Breast epithelium (tissue), 4 donors: ENCODE data around the gene TMEM214. TPM values are rescaled to one million over a fixed set of nuclear protein-coding genes. Genes with fewer than 3 reads are reported as not detected.

Experiments
- DNase-seq, 2 donors: peaks; one replicate each; pipeline ENCODE4 v3.0.0-alpha.2; 2019; ENCODE audit warnings: low spot score in 2 of 2
- H3K27ac ChIP-seq, 2 donors: fragments of 200-600 bp; sonication (generic) in 1 of 2; one replicate each; pipeline ENCODE4 v1.5.1; 2016 to 2019; ENCODE audit warnings: mild to moderate bottlenecking in 1 of 2
- H3K27me3 ChIP-seq, 2 donors: fragments of 200-600 bp; sonication (generic) in 1 of 2; one replicate each; pipeline versions ENCODE4 v1.5.1 to v1.6.0; 2017 to 2019; ENCODE audit warnings: control low read depth in 1 of 2, mild to moderate bottlenecking in 1 of 2
- H3K36me3 ChIP-seq: fragments of 200-600 bp; one replicate; pipeline ENCODE4 v1.5.1; 2019
- H3K4me1 ChIP-seq, 2 donors: fragments of 200-600 bp; sonication (generic); one replicate each; pipeline ENCODE4 v1.5.1; 2016 to 2019; ENCODE audit warnings: control low read depth in 1 of 2
- H3K4me3 ChIP-seq, 3 donors: fragments of 200-600 bp; sonication (generic); 1 replicate in 2 of 3; 2 replicates in 1 of 3; pipeline ENCODE4 v1.5.1; 2016 to 2019; ENCODE audit warnings: mild to moderate bottlenecking in 3 of 3, moderate library complexity in 2 of 3
- H3K9me3 ChIP-seq, 2 donors: fragments of 200-600 bp; sonication (generic) in 1 of 2; one replicate each; pipeline ENCODE4 v1.5.1; 2016 to 2019; ENCODE audit warnings: control low read depth in 1 of 2
- POLR2A ChIP-seq: fragments of 450-650 bp; IDR thresholded peaks from one replicate; pipeline ENCODE4 v1.6.1; 2016; ENCODE audit warnings: antibody characterized with exemption, mild to moderate bottlenecking, moderate library complexity
- POLR2AphosphoS5 ChIP-seq, 3 donors: sonication (generic); formaldehyde crosslinking; IDR thresholded peaks; one replicate each; pipeline ENCODE4 v1.6.1; 2017; ENCODE audit warnings: antibody characterized with exemption in 3 of 3
- intact Hi-C: fragments of 100-400 bp; cut with DNase I; formaldehyde crosslinking; loops from one replicate; pipeline ENCODE4 v1.15.1; 2023; ENCODE audit warnings: low total_unique reads
- total RNA-seq, 3 donors: library from RNA; depleted of rRNA; stranded (reverse); fragments of >200 nt; gene quantifications; one replicate each; pipeline ENCODE4 v1.1.0, GENCODE V29; 2016
- TF ChIP-seq, protein P1 (sequence below), 3 donors: fragments of 450-650 bp; IDR thresholded peaks; one replicate each; pipeline ENCODE4 v1.5.1; 2016 to 2017; ENCODE audit warnings: antibody characterized with exemption in 3 of 3, mild to moderate bottlenecking in 3 of 3, moderate library complexity in 3 of 3

Gene TMEM214
- total RNA-seq, 3 donors from 2014 or later, result 41.1 to 56.0 (median 47.3) TPM

DNA sequence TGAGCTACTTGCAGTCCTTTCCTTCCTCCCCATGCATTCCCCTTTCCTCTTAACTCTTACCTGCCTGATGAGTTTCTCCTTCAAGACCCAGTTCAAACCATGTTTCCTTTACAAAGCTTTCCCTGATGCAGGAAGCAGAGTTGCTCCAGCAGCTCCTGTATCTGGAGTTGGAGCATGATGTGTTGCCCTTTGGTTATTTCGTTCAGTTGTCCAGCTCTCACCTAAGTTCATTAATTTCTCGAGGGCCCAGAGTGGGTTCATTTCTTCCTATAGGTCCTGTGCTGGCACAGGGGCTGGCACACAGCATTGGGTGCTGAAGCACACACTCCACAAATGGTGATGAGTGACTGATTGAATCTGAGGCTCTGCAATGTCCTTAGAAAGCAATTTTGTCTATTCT is 23.0 kb upstream of the TMEM214 start:
- TF ChIP-seq, protein P1, sequence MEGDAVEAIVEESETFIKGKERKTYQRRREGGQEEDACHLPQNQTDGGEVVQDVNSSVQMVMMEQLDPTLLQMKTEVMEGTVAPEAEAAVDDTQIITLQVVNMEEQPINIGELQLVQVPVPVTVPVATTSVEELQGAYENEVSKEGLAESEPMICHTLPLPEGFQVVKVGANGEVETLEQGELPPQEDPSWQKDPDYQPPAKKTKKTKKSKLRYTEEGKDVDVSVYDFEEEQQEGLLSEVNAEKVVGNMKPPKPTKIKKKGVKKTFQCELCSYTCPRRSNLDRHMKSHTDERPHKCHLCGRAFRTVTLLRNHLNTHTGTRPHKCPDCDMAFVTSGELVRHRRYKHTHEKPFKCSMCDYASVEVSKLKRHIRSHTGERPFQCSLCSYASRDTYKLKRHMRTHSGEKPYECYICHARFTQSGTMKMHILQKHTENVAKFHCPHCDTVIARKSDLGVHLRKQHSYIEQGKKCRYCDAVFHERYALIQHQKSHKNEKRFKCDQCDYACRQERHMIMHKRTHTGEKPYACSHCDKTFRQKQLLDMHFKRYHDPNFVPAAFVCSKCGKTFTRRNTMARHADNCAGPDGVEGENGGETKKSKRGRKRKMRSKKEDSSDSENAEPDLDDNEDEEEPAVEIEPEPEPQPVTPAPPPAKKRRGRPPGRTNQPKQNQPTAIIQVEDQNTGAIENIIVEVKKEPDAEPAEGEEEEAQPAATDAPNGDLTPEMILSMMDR (IDR thresholded peaks at IDR 0.05), result no peak
- TF ChIP-seq POLR2AphosphoS5 (IDR thresholded peaks at IDR 0.05) (no peak), POLR2A (no peak)
- Histone ChIP-seq H3K36me3 (no peaks in the 10 kb centered on the region), H3K4me3 (no peak overlapping the region), H3K27me3 (no peaks in the 10 kb centered on the region), H3K4me1 (no peaks in the 10 kb centered on the region), H3K27ac (no peak overlapping the region), H3K9me3 (no peaks in the 10 kb centered on the region)
- DNase-seq, result no peak
- intact Hi-C loops, result loop anchor here (5.0 to 10.0 kb wide), 2 partner anchors 45 to 692 kb away; no protein-coding TSS in a partner anchor

DNA sequence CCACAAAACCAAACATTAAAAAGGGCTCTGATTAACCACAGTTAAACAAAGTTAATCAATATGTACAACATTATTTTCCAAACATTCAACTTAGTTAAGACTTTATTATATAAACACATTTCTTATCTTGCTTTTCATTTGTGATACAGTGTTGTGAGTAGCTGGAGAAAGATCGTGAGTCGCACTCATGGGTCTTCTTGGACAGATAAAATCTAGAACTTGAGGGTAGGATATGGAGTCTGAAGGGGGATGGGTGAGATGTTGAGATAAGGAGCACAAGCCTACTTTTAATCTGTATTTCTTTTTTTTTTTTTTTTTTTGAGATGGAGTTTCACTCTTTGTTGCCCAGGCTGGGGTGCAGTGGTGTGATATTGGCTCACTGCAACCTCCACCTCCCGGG is 22.6 kb upstream of the TMEM214 start:
- no peaks in the 10 kb centered on the region for H3K27me3 ChIP-seq
- no peak overlapping the region for H3K27ac ChIP-seq

DNA sequence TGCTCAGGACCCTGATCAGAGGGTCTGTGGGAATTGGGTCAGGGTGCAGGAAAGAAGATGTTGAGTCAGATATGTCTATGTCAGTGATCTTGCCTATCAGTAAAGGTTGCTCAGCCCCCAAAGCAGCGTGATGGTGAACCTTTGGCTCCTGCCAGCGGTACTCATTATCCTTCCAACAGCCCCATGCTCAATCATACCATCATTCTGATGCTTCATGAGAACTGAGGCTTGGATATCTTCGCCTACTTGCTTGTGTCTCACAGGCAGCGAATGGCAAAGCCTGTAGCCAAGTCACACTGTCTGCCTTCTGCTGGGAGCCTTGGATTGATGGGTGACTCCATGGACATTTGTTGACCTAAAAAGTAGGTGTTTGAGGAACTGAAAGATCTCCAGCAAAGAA is 19.0 kb upstream of the TMEM214 start:
- intact Hi-C loops, result loop anchor here (5.0 to 10.0 kb wide), 2 partner anchors 49 to 696 kb away; no protein-coding TSS in a partner anchor
- no peak for TF ChIP-seq POLR2A
- TF ChIP-seq POLR2AphosphoS5 (IDR thresholded peaks at IDR 0.05), result no peak
- TF ChIP-seq, protein P1 (IDR thresholded peaks at IDR 0.05), result no peak
- Histone ChIP-seq H3K27ac (peak overlapping the region in 1 of 2 donors; percentile 25), H3K4me3 (no peak overlapping the region), H3K27me3 (no peaks in the 10 kb centered on the region), H3K9me3 (no peaks in the 10 kb centered on the region), H3K36me3 (no peaks in the 10 kb centered on the region), H3K4me1 (no peaks in the 10 kb centered on the region)
- no peak for DNase-seq

More for the DNA sequence above, 22.6 kb upstream of the TMEM214 start:
- intact Hi-C loops, result loop anchor here (5.0 to 10.0 kb wide), 2 partner anchors 45 to 693 kb away; no protein-coding TSS in a partner anchor
- TF ChIP-seq POLR2AphosphoS5 (IDR thresholded peaks at IDR 0.05) (no peak), POLR2A (no peak)
- TF ChIP-seq, protein P1 (IDR thresholded peaks at IDR 0.05), result no peak
- no peak for DNase-seq
- no peaks in the 10 kb centered on the region for H3K4me1 ChIP-seq
- H3K4me3 ChIP-seq, result no peak overlapping the region
- no peaks in the 10 kb centered on the region for H3K36me3 ChIP-seq
- H3K9me3 ChIP-seq, result no peaks in the 10 kb centered on the region

DNA sequence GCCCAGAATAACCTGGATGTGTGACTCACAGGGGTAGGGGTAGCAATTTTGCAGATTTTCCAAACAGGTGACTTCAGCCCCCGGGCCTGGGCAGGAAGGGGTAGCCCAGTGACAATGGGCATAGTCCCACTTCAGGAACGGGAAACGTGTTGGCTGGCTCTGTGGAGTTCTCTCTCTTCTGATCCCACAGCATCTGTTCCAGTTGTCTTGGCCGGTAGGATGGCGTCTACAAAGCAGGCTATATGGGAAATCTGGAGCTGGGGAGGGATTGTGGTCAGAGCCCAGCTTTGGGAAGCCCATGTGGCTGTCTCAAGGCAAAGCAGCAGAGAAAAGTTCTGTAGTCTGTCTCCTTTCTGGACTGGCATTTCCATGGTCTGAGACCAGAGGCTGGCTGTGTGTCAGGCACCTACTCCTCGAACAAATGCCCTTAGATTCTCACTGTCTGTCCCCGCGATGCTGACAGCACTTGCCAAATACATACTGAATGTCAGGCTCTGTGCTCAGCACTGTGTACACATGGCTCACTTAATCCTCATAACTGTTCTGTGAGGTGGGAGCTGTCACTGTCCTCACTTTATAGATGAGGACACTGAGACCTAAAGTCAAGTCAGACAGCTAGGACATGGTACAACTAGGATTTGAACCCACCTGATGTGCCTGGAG is 17.9 kb upstream of the TMEM214 start:
- H3K4me1 ChIP-seq, result peaks cover 0 to 2% of the 10 kb centered on the region in 2 donors
- H3K9me3 ChIP-seq, result no peaks in the 10 kb centered on the region
- no peaks in the 10 kb centered on the region for H3K27me3 ChIP-seq
- DNase-seq, result no peak
- intact Hi-C loops, result loop anchor here (5.0 to 10.0 kb wide), 2 partner anchors 50 to 698 kb away; no protein-coding TSS in a partner anchor
- H3K4me3 ChIP-seq, result no peak overlapping the region
- no peaks in the 10 kb centered on the region for H3K36me3 ChIP-seq
- TF ChIP-seq, protein P1 (IDR thresholded peaks at IDR 0.05), result no peak
- TF ChIP-seq POLR2A (no peak), POLR2AphosphoS5 (IDR thresholded peaks at IDR 0.05) (no peak)
- peak overlapping the region in 1 of 2 donors; percentile 66 for H3K27ac ChIP-seq

DNA sequence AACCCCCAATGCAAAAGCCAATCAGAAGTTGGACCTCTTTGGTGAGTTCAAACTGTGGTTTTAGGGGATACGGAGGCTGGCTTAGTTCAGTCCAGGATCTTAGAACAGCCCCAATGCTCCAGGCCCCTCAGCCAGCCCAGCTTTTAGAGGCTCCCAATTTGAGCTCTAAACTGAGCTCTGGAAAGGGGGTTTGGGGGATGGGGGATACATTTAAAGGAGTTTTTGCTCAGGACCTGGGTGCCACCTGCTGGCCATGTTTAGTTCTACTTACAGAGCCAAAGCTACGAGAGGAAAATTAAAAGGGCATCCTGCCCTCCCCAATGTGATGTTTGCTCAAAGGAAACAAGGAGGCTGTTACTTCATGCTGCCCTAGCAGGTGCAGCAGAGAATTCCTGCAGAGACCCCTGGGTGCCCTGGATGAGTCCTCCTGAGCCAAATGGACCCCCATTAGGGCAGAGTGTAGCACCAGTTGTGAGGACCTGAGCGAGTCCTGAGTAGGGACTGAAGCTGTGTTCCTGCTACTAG is 15.9 kb upstream of the TMEM214 start:
- intact Hi-C loops, result loop anchor here (10.0 kb wide), 1 partner anchor 52 kb away; no protein-coding TSS in a partner anchor
- Histone ChIP-seq H3K27me3 (no peaks in the 10 kb centered on the region), H3K27ac (peak overlapping the region in 1 of 2 donors; percentile 43), H3K36me3 (no peaks in the 10 kb centered on the region), H3K4me1 (peaks cover 0 to 14% of the 10 kb centered on the region in 2 donors), H3K4me3 (no peak overlapping the region), H3K9me3 (no peaks in the 10 kb centered on the region)
- DNase-seq, result no peak
- TF ChIP-seq POLR2AphosphoS5 (IDR thresholded peaks at IDR 0.05), result no peak
- no peak for TF ChIP-seq POLR2A
- TF ChIP-seq, protein P1 (IDR thresholded peaks at IDR 0.05), result peak; percentile 42 to 78 (median 69)
